HEK293 (cell line): ENCODE measurements around the gene CFAP221.

Source experiments
- CTCF ChIA-PET: fragments of 350-600 bp; formaldehyde crosslinking; extraction: SDS; loops from one replicate; lab custom pipeline; 2021; ENCODE audit warnings: antibody characterized with exemption; lab: Yijun Ruan, JAX
- POLR2A ChIA-PET: fragments of 300-600 bp; formaldehyde crosslinking; extraction: SDS; loops from one replicate; lab custom pipeline; 2020; ENCODE audit warnings: antibody characterized with exemption, inconsistent platforms; lab: Yijun Ruan, JAX
- H3K27ac ChIP-seq: fragments of 200-500 bp; sonication (Bioruptor generic); 2 replicates; pipeline ENCODE4 v1.5.1; 2014; ENCODE audit warnings: low read depth, low read length, control low read depth, inconsistent platforms; ENCODE audit errors: extremely low read depth
- H3K36me3 ChIP-seq, 2 experiments: fragments of 200-500 bp in 1 of 2; sonication (Bioruptor generic) in 1 of 2; 1 replicate in 1 of 2; 2 replicates in 1 of 2; pipeline ENCODE4 v1.5.1; 2014 to 2017; ENCODE audit warnings: inconsistent platforms in 2 of 2, low read length in 2 of 2; ENCODE audit not compliant: control insufficient read depth in 2 of 2, insufficient read depth in 1 of 2
- H3K4me1 ChIP-seq: fragments of 200-500 bp; sonication (Bioruptor generic); 2 replicates; pipeline ENCODE4 v1.5.1; 2014; ENCODE audit warnings: mild to moderate bottlenecking, low read length, inconsistent platforms; ENCODE audit not compliant: control insufficient read depth, insufficient read depth
- H3K4me3 ChIP-seq: 2 replicates; pipeline ENCODE4 v1.5.1; 2011; ENCODE audit warnings: low read depth, mild to moderate bottlenecking, control low read depth, low read length, moderate library complexity
- H3K9me3 ChIP-seq: fragments of 200-500 bp; sonication (Bioruptor generic); 2 replicates; pipeline ENCODE4 v1.5.1; 2014; ENCODE audit warnings: low read depth, low read length, inconsistent platforms; ENCODE audit not compliant: control insufficient read depth, insufficient read depth
- EGR2 ChIP-seq: fragments of 450-650 bp; formaldehyde crosslinking; IDR thresholded peaks from 2 replicates; pipeline ENCODE4 v1.5.1; 2016; ENCODE audit warnings: low read depth, missing biosample characterization, missing genetic modification characterization
- OVOL3 ChIP-seq: fragments of 450-650 bp; formaldehyde crosslinking; IDR thresholded peaks from 2 replicates; pipeline ENCODE4 v1.5.1; 2016; ENCODE audit warnings: missing biosample characterization, missing genetic modification characterization
- SALL2 ChIP-seq: fragments of 450-650 bp; formaldehyde crosslinking; IDR thresholded peaks from 2 replicates; pipeline ENCODE4 v1.5.0; 2017; ENCODE audit warnings: missing biosample characterization, mild to moderate bottlenecking, missing genetic modification characterization, borderline replicate concordance
- ZBTB20 ChIP-seq: fragments of 450-650 bp; formaldehyde crosslinking; IDR thresholded peaks from 2 replicates; pipeline ENCODE4 v1.5.1; 2016; ENCODE audit warnings: missing biosample characterization, missing genetic modification characterization
- ZBTB21 ChIP-seq: fragments of 450-650 bp; formaldehyde crosslinking; IDR thresholded peaks from 2 replicates; pipeline ENCODE4 v1.5.1; 2017; ENCODE audit warnings: missing biosample characterization, missing genetic modification characterization
- ZFHX2 ChIP-seq: fragments of 450-650 bp; formaldehyde crosslinking; conservative IDR thresholded peaks from 2 replicates; pipeline ENCODE4 v1.5.1; 2016; ENCODE audit warnings: missing biosample characterization, missing genetic modification characterization
- ZNF174 ChIP-seq: fragments of 450-650 bp; formaldehyde crosslinking; IDR thresholded peaks from 2 replicates; pipeline ENCODE4 v1.5.0; 2017; ENCODE audit warnings: missing biosample characterization, mild to moderate bottlenecking, missing genetic modification characterization
- ZNF184 ChIP-seq: fragments of 450-650 bp; IDR thresholded peaks from 2 replicates; pipeline ENCODE4 v1.5.1; 2018; ENCODE audit warnings: missing biosample characterization, mild to moderate bottlenecking, missing genetic modification characterization
- ZNF248 ChIP-seq: fragments of 450-650 bp; formaldehyde crosslinking; IDR thresholded peaks from 2 replicates; pipeline ENCODE4 v1.5.1; 2017; ENCODE audit warnings: missing biosample characterization, missing genetic modification characterization
- ZNF391 ChIP-seq: fragments of 450-650 bp; formaldehyde crosslinking; IDR thresholded peaks from 2 replicates; pipeline ENCODE4 v1.5.1; 2016; ENCODE audit warnings: low read depth, missing biosample characterization, missing genetic modification characterization, borderline replicate concordance
- ZNF394 ChIP-seq: fragments of 450-650 bp; formaldehyde crosslinking; IDR thresholded peaks from 2 replicates; pipeline ENCODE4 v1.5.1; 2016; ENCODE audit warnings: missing biosample characterization, missing genetic modification characterization, mild to moderate bottlenecking, moderate library complexity, borderline replicate concordance
- ZNF555 ChIP-seq: fragments of 450-650 bp; formaldehyde crosslinking; conservative IDR thresholded peaks from 2 replicates; pipeline ENCODE4 v1.5.1; 2017; ENCODE audit warnings: missing biosample characterization, mild to moderate bottlenecking, missing genetic modification characterization, inconsistent platforms
- ZNF560 ChIP-seq: fragments of 450-650 bp; formaldehyde crosslinking; IDR thresholded peaks from 2 replicates; pipeline ENCODE4 v1.5.1; 2017; ENCODE audit warnings: missing biosample characterization, missing genetic modification characterization, borderline replicate concordance
- ZNF654 ChIP-seq: fragments of 450-650 bp; formaldehyde crosslinking; IDR thresholded peaks from 2 replicates; pipeline ENCODE4 v1.5.1; 2016; ENCODE audit warnings: low read depth, missing biosample characterization, missing genetic modification characterization
- ZNF791 ChIP-seq: fragments of 450-650 bp; formaldehyde crosslinking; IDR thresholded peaks from 2 replicates; pipeline ENCODE4 v1.5.1; 2016; ENCODE audit warnings: missing biosample characterization, missing genetic modification characterization
- ZNF843 ChIP-seq: fragments of 450-650 bp; formaldehyde crosslinking; IDR thresholded peaks from 2 replicates; pipeline ENCODE4 v1.5.1; 2016; ENCODE audit warnings: missing biosample characterization, missing genetic modification characterization
- ZSCAN16 ChIP-seq: fragments of 450-650 bp; formaldehyde crosslinking; IDR thresholded peaks from 2 replicates; pipeline ENCODE4 v1.5.1; 2016; ENCODE audit warnings: missing biosample characterization, missing genetic modification characterization
- ZXDB ChIP-seq: fragments of 450-650 bp; formaldehyde crosslinking; IDR thresholded peaks from 2 replicates; pipeline ENCODE4 v1.5.1; 2016; ENCODE audit warnings: missing biosample characterization, missing genetic modification characterization
- TF ChIP-seq, protein P1 (sequence below): fragments of 450-650 bp; formaldehyde crosslinking; IDR thresholded peaks from 2 replicates; pipeline ENCODE4 v1.5.1; 2016; ENCODE audit warnings: missing biosample characterization, missing genetic modification characterization
- TF ChIP-seq, protein P2 (sequence below): fragments of 450-650 bp; formaldehyde crosslinking; IDR thresholded peaks from 2 replicates; pipeline ENCODE4 v1.5.1; 2016; ENCODE audit warnings: missing biosample characterization, missing genetic modification characterization

Gene CFAP221

DNA sequence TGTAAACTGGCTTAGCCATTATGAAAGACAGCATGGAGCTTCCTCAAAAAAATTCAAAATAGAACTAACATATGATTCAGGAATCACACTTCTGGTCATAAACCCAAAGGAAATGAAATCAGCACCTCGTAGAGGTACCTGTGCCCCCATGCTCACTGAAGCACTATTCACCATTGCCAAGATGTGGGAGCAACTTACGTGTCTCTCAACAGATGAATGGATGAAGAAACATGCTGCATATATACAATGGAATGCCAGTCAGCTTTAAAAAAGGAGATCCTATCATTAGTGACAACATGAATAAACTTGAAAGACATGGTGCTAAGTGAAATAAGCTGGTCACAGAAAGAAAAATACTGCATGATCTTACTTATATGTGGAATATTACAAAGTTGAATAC is 28.1 kb upstream of the CFAP221 start:
- H3K36me3 ChIP-seq, result no peaks in the 10 kb centered on the region
- POLR2A ChIA-PET, result no interaction called here
- H3K4me3 ChIP-seq, result no peak overlapping the region
- CTCF ChIA-PET, result interaction anchor here (0.6 to 3.7 kb wide), 7 partner anchors 9 to 90 kb away, joined by 3 to 12 read pairs (median 4); no protein-coding TSS in a partner anchor
- no peaks in the 10 kb centered on the region for H3K9me3 ChIP-seq
- TF ChIP-seq, protein P1, sequence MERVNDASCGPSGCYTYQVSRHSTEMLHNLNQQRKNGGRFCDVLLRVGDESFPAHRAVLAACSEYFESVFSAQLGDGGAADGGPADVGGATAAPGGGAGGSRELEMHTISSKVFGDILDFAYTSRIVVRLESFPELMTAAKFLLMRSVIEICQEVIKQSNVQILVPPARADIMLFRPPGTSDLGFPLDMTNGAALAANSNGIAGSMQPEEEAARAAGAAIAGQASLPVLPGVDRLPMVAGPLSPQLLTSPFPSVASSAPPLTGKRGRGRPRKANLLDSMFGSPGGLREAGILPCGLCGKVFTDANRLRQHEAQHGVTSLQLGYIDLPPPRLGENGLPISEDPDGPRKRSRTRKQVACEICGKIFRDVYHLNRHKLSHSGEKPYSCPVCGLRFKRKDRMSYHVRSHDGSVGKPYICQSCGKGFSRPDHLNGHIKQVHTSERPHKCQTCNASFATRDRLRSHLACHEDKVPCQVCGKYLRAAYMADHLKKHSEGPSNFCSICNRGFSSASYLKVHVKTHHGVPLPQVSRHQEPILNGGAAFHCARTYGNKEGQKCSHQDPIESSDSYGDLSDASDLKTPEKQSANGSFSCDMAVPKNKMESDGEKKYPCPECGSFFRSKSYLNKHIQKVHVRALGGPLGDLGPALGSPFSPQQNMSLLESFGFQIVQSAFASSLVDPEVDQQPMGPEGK (tag by site-specific recombination), result no peak
- TF ChIP-seq ZBTB21 (tag by site-specific recombination) (no peak), ZNF174 (tag by site-specific recombination) (no peak), SALL2 (tag by site-specific recombination) (no peak), ZNF248 (no peak), ZNF843 (tag by site-specific recombination) (no peak), ZNF555 (tag by site-specific recombination) (no peak)
- no peaks in the 10 kb centered on the region for H3K4me1 ChIP-seq
- no peak overlapping the region for H3K27ac ChIP-seq

DNA sequence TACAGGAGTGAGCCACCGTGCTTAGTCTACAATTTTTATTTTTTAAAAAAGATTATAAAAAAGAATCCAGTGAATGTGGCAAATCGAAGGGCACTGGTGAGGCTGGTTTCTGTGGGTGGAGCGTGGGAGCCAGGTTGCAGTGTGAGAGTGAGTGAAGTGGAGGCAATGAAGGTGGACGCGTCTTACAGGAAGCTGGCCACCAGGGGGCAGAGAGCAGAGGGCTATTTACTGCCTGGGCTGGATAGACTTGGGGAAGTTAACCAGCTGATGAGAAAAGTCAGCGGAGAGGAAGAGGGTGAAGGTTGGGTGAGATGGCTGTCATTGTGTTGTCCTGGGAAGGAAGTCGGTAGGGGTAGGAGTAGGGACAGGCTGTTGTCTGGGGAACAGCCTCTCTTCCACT is 26.8 kb upstream of the CFAP221 start:
- H3K27ac ChIP-seq, result no peak overlapping the region
- CTCF ChIA-PET, result interaction anchor here (0.5 to 3.7 kb wide), 19 partner anchors 9 to 1913 kb away, joined by 3 to 12 read pairs (median 4); no protein-coding TSS in a partner anchor
- no peaks in the 10 kb centered on the region for H3K9me3 ChIP-seq
- H3K4me3 ChIP-seq, result no peak overlapping the region
- no peaks in the 10 kb centered on the region for H3K36me3 ChIP-seq
- TF ChIP-seq ZNF394 (tag by site-specific recombination), result no peak
- TF ChIP-seq ZSCAN16, result no peak
- TF ChIP-seq ZNF391, result no peak
- TF ChIP-seq ZNF560 (tag by site-specific recombination), result no peak
- TF ChIP-seq ZNF791 (tag by site-specific recombination), result no peak
- TF ChIP-seq, protein P2, sequence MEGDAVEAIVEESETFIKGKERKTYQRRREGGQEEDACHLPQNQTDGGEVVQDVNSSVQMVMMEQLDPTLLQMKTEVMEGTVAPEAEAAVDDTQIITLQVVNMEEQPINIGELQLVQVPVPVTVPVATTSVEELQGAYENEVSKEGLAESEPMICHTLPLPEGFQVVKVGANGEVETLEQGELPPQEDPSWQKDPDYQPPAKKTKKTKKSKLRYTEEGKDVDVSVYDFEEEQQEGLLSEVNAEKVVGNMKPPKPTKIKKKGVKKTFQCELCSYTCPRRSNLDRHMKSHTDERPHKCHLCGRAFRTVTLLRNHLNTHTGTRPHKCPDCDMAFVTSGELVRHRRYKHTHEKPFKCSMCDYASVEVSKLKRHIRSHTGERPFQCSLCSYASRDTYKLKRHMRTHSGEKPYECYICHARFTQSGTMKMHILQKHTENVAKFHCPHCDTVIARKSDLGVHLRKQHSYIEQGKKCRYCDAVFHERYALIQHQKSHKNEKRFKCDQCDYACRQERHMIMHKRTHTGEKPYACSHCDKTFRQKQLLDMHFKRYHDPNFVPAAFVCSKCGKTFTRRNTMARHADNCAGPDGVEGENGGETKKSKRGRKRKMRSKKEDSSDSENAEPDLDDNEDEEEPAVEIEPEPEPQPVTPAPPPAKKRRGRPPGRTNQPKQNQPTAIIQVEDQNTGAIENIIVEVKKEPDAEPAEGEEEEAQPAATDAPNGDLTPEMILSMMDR, result peak; percentile 83
- peak; percentile 53; the same call in 1 of the 2 replicates for TF ChIP-seq EGR2
- TF ChIP-seq ZNF184, result no peak
- TF ChIP-seq ZBTB20 (tag by site-specific recombination), result no peak
- TF ChIP-seq ZXDB (tag by site-specific recombination), result no peak
- peak; percentile 55 for TF ChIP-seq ZFHX2 (tag by site-specific recombination)
- TF ChIP-seq ZNF248, result no peak
- TF ChIP-seq OVOL3 (tag by site-specific recombination), result no peak
- TF ChIP-seq ZNF654 (tag by site-specific recombination), result peak; percentile 24; the same call in 1 of the 2 replicates
- TF ChIP-seq, all 188 proteins: peak for 4
- H3K4me1 ChIP-seq, result no peaks in the 10 kb centered on the region
- POLR2A ChIA-PET, result no interaction called here
